GM23248 (cell line): ENCODE data around the gene ZNF66. TPM values are rescaled to one million over a fixed set of nuclear protein-coding genes. Genes with fewer than 3 reads are reported as not detected.
"Not testable (repeated sequence)": the region's sequence is repeated elsewhere in the genome, so short reads cannot be mapped to it uniquely, and the experiment has no call there.

Experiments
- DNase-seq: peaks from one replicate; pipeline ENCODE4 v3.0.0-alpha.2; 2015
- H2AFZ ChIP-seq: fragments of 200-600 bp; sonication (generic); 2 replicates; pipeline ENCODE4 v1.6.1; 2016; ENCODE audit warnings: antibody characterized with exemption
- H3F3A ChIP-seq: fragments of 200-600 bp; sonication (generic); 2 replicates; pipeline ENCODE4 v1.6.1; 2016; ENCODE audit warnings: mild to moderate bottlenecking, antibody characterized with exemption, mixed run types; ENCODE audit not compliant: insufficient read depth
- H3K27ac ChIP-seq: fragments of 200-600 bp; sonication (generic); 2 replicates; pipeline ENCODE4 v1.5.1; 2016; ENCODE audit warnings: mild to moderate bottlenecking
- H3K27me3 ChIP-seq: fragments of 200-600 bp; sonication (generic); replicated peaks from 2 replicates; pipeline ENCODE4 v1.6.1; 2016; ENCODE audit warnings: mild to moderate bottlenecking; ENCODE audit not compliant: insufficient read depth
- H3K36me3 ChIP-seq: fragments of 200-600 bp; sonication (generic); 2 replicates; pipeline ENCODE4 v1.6.1; 2016; ENCODE audit warnings: low read depth, mild to moderate bottlenecking
- H3K4me1 ChIP-seq: fragments of 200-600 bp; sonication (generic); 2 replicates; pipeline ENCODE4 v1.6.1; 2016; ENCODE audit warnings: mild to moderate bottlenecking; ENCODE audit not compliant: insufficient read depth
- H3K4me2 ChIP-seq: fragments of 200-600 bp; sonication (generic); one replicate; pipeline ENCODE4 v1.6.1; 2016; ENCODE audit warnings: mild to moderate bottlenecking; ENCODE audit not compliant: unreplicated experiment
- H3K4me3 ChIP-seq: fragments of 200-600 bp; sonication (generic); 2 replicates; pipeline ENCODE4 v1.5.1; 2016; ENCODE audit warnings: mild to moderate bottlenecking
- H3K79me2 ChIP-seq: fragments of 200-600 bp; sonication (generic); 2 replicates; pipeline ENCODE4 v1.6.1; 2016; ENCODE audit warnings: mild to moderate bottlenecking; ENCODE audit not compliant: insufficient read depth
- H3K9ac ChIP-seq: fragments of 200-600 bp; sonication (generic); 2 replicates; pipeline ENCODE4 v1.6.1; 2016; ENCODE audit warnings: mild to moderate bottlenecking
- H3K9me2 ChIP-seq: fragments of 200-600 bp; sonication (generic); 2 replicates; pipeline ENCODE4 v1.6.1; 2016; ENCODE audit warnings: mixed run types, mild to moderate bottlenecking, moderate library complexity; ENCODE audit not compliant: insufficient read depth
- H3K9me3 ChIP-seq: fragments of 200-600 bp; sonication (generic); one replicate; pipeline ENCODE4 v1.6.1; 2017; ENCODE audit warnings: low read depth
- H4K20me1 ChIP-seq: fragments of 200-600 bp; sonication (generic); 2 replicates; pipeline ENCODE4 v1.6.0; 2016; ENCODE audit not compliant: insufficient read depth
- EZH2 ChIP-seq: fragments of 200-600 bp; sonication (generic); IDR thresholded peaks from 2 replicates; pipeline ENCODE4 v1.6.1; 2018; ENCODE audit warnings: antibody characterized with exemption, mild to moderate bottlenecking; ENCODE audit not compliant: insufficient read depth, poor library complexity, severe bottlenecking
- EZH2phosphoT487 ChIP-seq: fragments of 200-600 bp; sonication (generic); IDR thresholded peaks from 2 replicates; pipeline ENCODE4 v1.6.1; 2018; ENCODE audit warnings: antibody characterized with exemption, moderate library complexity, mild to moderate bottlenecking, low read depth; ENCODE audit not compliant: insufficient read depth
- WGBS, 2 experiments: methylation state at CpG; one replicate each; pipeline ENCODE4 v1.1.6; 2015 to 2017; ENCODE audit warnings: low lambda C conversion rate in 2 of 2, low coverage in 1 of 2; ENCODE audit errors: missing lambda C conversion rate in 2 of 2; 5-methylcytosine and 5-hydroxymethylcytosine counted together
- in situ Hi-C: fragments of 300-500 bp; cut with MboI; formaldehyde crosslinking; loops from 2 replicates; pipeline ENCODE4 v1.15.0; 2020
- polyA plus RNA-seq: library from polyadenylated mRNA; unstranded; fragments of >200 nt; fragmentation: Nextera tagmentation; extraction: Ambion mirVana; gene quantifications from 2 replicates; pipeline ENCODE4 v1.2.1, GENCODE V29; 2016
- total RNA-seq: library from RNA; depleted of rRNA; stranded (reverse); fragments of >200 nt; shearing (Covaris generic); gene quantifications from 2 replicates; pipeline ENCODE4 v1.2.3, GENCODE V29; 2014; rRNA removed

The ZNF66 gene
- total and polyA plus RNA-seq, 2 experiments from 2014 or later, result 1.2 to 1.9 TPM

GRCh38 chr19:20791806-20792205 is 15.7 kb downstream of the ZNF66 start:
- H3K27me3 ChIP-seq, result no peaks in the 10 kb centered on the region
- no peak overlapping the region for H2AFZ ChIP-seq
- no peaks in the 10 kb centered on the region; the same call in 1 of the 2 replicates for H3K36me3 ChIP-seq
- no peaks in the 10 kb centered on the region for H3K9me2 ChIP-seq
- H3K27ac ChIP-seq, result no peak overlapping the region
- no peaks in the 10 kb centered on the region for H4K20me1 ChIP-seq
- H3F3A ChIP-seq, result no peaks in the 10 kb centered on the region
- no peaks in the 10 kb centered on the region for H3K79me2 ChIP-seq
- DNase-seq, result no peak
- TF ChIP-seq EZH2 (no peak), EZH2phosphoT487 (no peak)
- no peak overlapping the region for H3K4me3 ChIP-seq
- no peak overlapping the region for H3K4me2 ChIP-seq
- no peaks in the 10 kb centered on the region for H3K9me3 ChIP-seq
- H3K9ac ChIP-seq, result no peak overlapping the region
- no peaks in the 10 kb centered on the region for H3K4me1 ChIP-seq
- in situ Hi-C loops, result no loop called here

DNA sequence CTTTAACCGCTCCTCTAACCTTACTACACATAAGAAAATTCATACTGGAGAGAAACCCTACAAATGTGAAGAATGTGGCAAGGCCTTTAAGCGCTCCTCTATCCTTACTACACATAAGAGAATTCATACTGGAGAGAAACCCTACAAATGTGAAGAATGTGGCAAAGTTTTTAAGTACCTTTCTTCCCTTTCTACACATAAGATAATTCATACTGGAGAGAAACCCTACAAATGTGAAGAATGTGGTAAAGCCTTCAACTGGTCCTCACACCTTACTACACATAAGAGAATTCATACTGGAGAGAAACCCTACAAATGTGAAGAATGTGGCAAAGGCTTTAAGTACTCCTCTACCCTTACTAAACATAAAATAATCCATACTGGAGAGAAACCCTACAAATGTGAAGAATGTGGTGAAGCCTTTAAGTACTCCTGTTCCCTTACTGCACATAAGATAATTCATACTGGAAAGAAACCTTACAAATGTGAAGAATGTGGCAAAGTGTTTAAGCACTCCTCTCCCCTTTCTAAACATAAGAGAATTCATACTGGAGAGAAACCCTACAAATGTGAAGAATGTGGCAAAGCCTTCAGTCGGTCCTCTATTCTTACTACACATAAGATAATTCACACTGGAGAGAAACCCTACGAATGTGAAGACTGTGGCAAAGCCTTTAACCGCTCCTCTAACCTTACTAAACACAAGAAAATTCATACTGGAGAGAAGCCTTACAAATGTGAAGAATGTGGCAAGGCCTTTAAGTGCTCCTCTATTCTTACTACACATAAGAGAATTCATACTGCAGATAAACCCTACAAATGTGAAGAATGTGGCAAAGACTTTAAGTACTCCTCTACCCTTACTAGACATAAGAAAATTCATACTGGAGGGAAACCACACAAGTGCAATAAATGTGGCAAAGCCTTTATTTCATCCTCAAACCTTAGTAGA is 30.5 kb downstream of the ZNF66 start:
- H3F3A ChIP-seq, H3K36me3 ChIP-seq, DNase-seq, H3K4me2 ChIP-seq, H3K79me2 ChIP-seq, H3K27ac ChIP-seq, H4K20me1 ChIP-seq, H2AFZ ChIP-seq, in situ Hi-C loops, H3K4me1 ChIP-seq, H3K9ac ChIP-seq, H3K9me2 ChIP-seq, H3K27me3 ChIP-seq, H3K4me3 ChIP-seq: not testable (repeated sequence)
- WGBS, 2 experiments, result 87 to 88% methylated on average over 5 of the region's 5 CpGs
- H3K9me3 ChIP-seq, result peaks cover 29% of the 10 kb centered on the region

DNA sequence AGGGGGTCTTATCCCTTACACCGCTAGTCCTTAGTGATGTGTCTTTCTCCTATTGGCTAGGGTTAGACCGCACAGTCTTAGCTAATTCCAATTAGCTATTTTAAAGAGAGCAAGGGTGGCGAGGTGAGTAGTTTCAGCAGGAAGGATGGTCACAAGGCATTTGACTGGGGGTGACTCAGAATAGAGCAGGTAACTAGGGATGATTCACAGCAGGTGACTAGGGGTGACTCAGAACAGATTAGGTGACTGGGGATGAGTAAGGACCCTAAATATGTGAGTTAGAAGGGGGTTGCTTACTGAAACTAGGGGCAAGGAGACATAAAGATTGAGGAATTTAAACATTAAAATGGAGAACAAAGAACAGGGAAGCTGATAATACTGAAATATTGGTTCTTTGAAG is 64.3 kb downstream of the ZNF66 start:
- no peaks in the 10 kb centered on the region for H3K36me3 ChIP-seq
- WGBS, 2 experiments, result 77 to 90% methylated on average over 3 of the region's 3 CpGs
- no peak for DNase-seq
- no peak overlapping the region for H3K27ac ChIP-seq
- no peak overlapping the region for H3K4me2 ChIP-seq
- H3K9me2 ChIP-seq, result no peaks in the 10 kb centered on the region
- no peak overlapping the region for H3K4me3 ChIP-seq
- H4K20me1 ChIP-seq, result no peaks in the 10 kb centered on the region
- no peak for TF ChIP-seq EZH2
- no peak for TF ChIP-seq EZH2phosphoT487
- no peaks in the 10 kb centered on the region for H3K4me1 ChIP-seq
- H3F3A ChIP-seq, result no peaks in the 10 kb centered on the region
- no peaks in the 10 kb centered on the region for H3K79me2 ChIP-seq
- no peaks in the 10 kb centered on the region for H3K27me3 ChIP-seq
- no peak overlapping the region for H2AFZ ChIP-seq
- H3K9ac ChIP-seq, result no peak overlapping the region
- in situ Hi-C loops, result no loop called here
- no peaks in the 10 kb centered on the region for H3K9me3 ChIP-seq

Other genes starting within 250 kb of the ZNF66 start
- gene ZNF737, start 210.5 kb upstream of the ZNF66 start, total RNA-seq, result 3.5 and 3.8 TPM in 2 replicates
- gene ZNF737, start 210.5 kb upstream of the ZNF66 start, polyA plus RNA-seq, result 2.4 and 2.8 TPM in 2 replicates
- gene ZNF626, start 114.7 kb upstream of the ZNF66 start, total RNA-seq, result 18.6 and 23.8 TPM in 2 replicates
- gene ZNF626, start 114.7 kb upstream of the ZNF66 start, polyA plus RNA-seq, result 9.5 and 9.8 TPM in 2 replicates
- gene ZNF85, start 146.9 kb downstream of the ZNF66 start, total RNA-seq, result 5.6 and 15.3 TPM in 2 replicates
- gene ZNF85, start 146.9 kb downstream of the ZNF66 start, polyA plus RNA-seq, result 8.9 and 9.4 TPM in 2 replicates
- 9.1 and 13.3 TPM in 2 replicates for gene ZNF430, start 244.4 kb downstream of the ZNF66 start, total RNA-seq
- 8.9 and 11.8 TPM in 2 replicates for gene ZNF430, start 244.4 kb downstream of the ZNF66 start, polyA plus RNA-seq